Measurements from ENCODE around the gene CLRN2.
"Not testable (repeated sequence)": the region's sequence is repeated elsewhere in the genome, so short reads cannot be mapped to it uniquely, and the experiment has no call there.

The CLRN2 gene

GRCh38 chr4:17544831-17545234 is 29.9 kb downstream of the CLRN2 start:
- no peak for DNase-seq (ENCODE audit: low spot score)

- no peak for DNase-seq (ENCODE audit: low spot score)
Observed at GRCh38 chr4:17545374-17546140, 30.6 kb downstream of the CLRN2 start.

GRCh38 chr4:17546222-17546621 is 31.3 kb downstream of the CLRN2 start:
- DNase-seq (ENCODE audit: low spot score): no peak

- no peak for DNase-seq (ENCODE audit: low spot score)
Observed at GRCh38 chr4:17546678-17547077, 31.7 kb downstream of the CLRN2 start.

- no peak for DNase-seq (ENCODE audit: low spot score)
Observed at GRCh38 chr4:17550549-17550948, 35.6 kb downstream of the CLRN2 start.

- peak; percentile 63 for DNase-seq (ENCODE audit: low spot score)
Observed at GRCh38 chr4:17552427-17552826, 37.5 kb downstream of the CLRN2 start.

- DNase-seq (ENCODE audit: low spot score): no peak
Observed at GRCh38 chr4:17554568-17554967, 39.6 kb downstream of the CLRN2 start.

GRCh38 chr4:17556498-17556897 is 41.5 kb downstream of the CLRN2 start:
- no peak for DNase-seq (ENCODE audit: low spot score)

GRCh38 chr4:17557880-17558279 is 42.9 kb downstream of the CLRN2 start:
- no peak for DNase-seq (ENCODE audit: low spot score)

- no peak for DNase-seq (ENCODE audit: low spot score)
Observed at GRCh38 chr4:17558941-17559708, 44.2 kb downstream of the CLRN2 start.

- DNase-seq (ENCODE audit: low spot score): no peak
Observed at GRCh38 chr4:17559709-17560048, 44.7 kb downstream of the CLRN2 start.

GRCh38 chr4:17560065-17560673 is 45.2 kb downstream of the CLRN2 start:
- DNase-seq (ENCODE audit: low spot score): no peak

GRCh38 chr4:17561195-17561909 is 46.4 kb downstream of the CLRN2 start:
- no peak for DNase-seq (ENCODE audit: low spot score)

GRCh38 chr4:17562157-17562556 is 47.2 kb downstream of the CLRN2 start:
- no peak for DNase-seq (ENCODE audit: low spot score)

GRCh38 chr4:17565846-17566245 is 50.9 kb downstream of the CLRN2 start:
- DNase-seq (ENCODE audit: low spot score): no peak

GRCh38 chr4:17567271-17567670 is 52.3 kb downstream of the CLRN2 start:
- no peak for DNase-seq (ENCODE audit: low spot score)

GRCh38 chr4:17574206-17574605 is 59.2 kb downstream of the CLRN2 start:
- DNase-seq (ENCODE audit: low spot score): no peak

GRCh38 chr4:17575177-17575576 is 60.2 kb downstream of the CLRN2 start:
- not testable (repeated sequence) for DNase-seq (ENCODE audit: low spot score)

All from SK-N-DZ (cell line).